ES-I3 (cell line): ENCODE results near the gene ATP11C.

Experiments
- H3K36me3 ChIP-seq: 2 replicates; pipeline ENCODE4 v1.6.1; 2013; ENCODE audit warnings: mild to moderate bottlenecking, low read length, control low read depth, moderate library complexity; ENCODE audit not compliant: insufficient read depth
- H3K4me1 ChIP-seq: 2 replicates; pipeline ENCODE4 v1.6.1; 2013; ENCODE audit warnings: mild to moderate bottlenecking, control low read depth, low read length; ENCODE audit not compliant: insufficient read depth
- H3K9ac ChIP-seq: 2 replicates; pipeline ENCODE4 v1.6.1; 2013; ENCODE audit warnings: low read depth, mild to moderate bottlenecking, low read length, moderate library complexity
- H3K9me3 ChIP-seq: 2 replicates; pipeline ENCODE4 v1.6.1; 2013; ENCODE audit warnings: mild to moderate bottlenecking, low read length, moderate library complexity; ENCODE audit not compliant: control insufficient read depth, insufficient read depth

ATP11C gene

DNA sequence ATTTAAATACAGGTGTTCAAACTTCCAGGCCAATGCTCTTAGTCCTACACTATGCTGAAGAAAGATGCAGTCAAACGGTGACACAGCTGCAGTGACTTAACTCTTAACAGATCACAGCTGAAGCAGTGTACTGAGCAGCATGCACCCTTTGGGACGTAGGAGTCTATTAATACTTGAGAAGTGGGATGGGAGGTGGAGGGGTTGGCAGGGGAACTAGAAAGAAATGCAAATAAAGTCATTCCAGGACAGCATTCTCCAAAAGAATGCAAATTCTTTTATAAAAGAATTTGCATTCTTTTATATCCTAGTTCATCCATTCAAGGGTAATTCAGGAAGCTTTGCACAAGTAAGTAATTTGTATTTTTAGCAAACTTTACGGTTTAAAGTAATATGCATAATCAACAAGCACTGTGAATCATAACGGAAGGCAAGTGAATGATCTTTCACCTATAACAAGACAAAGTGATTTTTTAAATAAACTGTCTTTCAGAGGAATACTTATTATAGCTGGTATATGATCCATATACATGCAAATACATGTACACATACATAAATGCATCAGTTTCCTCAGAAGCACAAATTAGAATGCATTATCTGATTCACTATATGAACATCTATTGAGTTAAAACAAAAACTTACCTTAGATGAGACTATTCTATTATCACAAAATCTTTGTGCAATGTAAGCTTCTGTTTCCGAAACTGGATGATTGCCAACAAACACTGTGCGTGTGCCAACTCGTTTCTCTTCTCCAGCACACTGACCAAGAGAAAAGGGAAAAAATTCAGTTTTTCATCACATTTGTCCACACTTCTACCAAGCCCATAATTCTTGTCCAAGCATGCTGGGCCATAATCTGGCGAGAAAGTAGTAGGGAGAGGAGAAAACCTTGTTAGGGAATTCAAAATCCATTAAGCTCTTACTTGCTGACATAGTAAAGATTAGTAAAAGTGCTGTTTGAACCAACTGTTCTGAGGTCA lies 106.5 kb downstream of the ATP11C start:
- H3K36me3 ChIP-seq, result no peaks in the 10 kb centered on the region
- no peaks in the 10 kb centered on the region for H3K9me3 ChIP-seq
- peaks cover 45% of the 10 kb centered on the region for H3K4me1 ChIP-seq
- H3K9ac ChIP-seq, result no peak overlapping the region

DNA sequence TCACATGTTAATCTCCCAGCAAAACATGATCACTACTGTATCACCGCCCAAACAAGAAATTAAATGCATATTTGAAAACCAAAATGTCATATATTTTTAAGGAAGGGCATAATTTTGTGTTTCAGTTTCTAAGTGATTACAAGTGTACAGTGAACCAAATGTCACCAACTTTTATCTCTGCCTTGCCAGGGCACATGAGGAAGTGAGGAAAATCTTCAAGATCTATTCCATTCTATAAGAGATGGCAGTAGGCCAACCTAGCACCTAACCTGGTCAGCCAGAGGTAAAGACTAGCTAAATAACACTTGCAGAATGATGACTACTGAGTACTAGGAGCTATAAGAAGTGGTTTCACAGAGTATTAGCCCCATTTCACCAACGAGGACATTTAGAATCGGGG lies 107.2 kb downstream of the ATP11C start:
- peaks cover 38% of the 10 kb centered on the region for H3K4me1 ChIP-seq
- H3K9ac ChIP-seq, result no peak overlapping the region
- no peaks in the 10 kb centered on the region for H3K36me3 ChIP-seq
- H3K9me3 ChIP-seq, result no peaks in the 10 kb centered on the region

DNA sequence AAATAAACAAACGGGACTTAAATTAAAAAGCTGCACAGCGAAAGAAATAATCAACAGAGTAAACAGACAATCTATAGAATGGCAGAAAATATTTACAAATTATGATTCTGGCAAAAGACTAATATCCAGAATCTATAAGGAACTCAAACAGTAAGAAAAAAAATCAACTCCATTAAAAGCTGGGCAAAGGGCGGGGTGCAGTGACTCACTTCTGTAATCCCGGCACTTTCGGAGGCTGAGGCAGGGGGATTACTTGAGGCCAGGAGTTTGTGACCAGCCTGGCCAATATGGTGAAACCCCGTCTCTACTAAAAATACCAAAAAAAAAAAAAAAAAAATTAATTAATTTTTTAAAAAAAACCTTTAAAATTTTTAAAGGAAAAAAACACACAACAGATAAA lies 109.0 kb downstream of the ATP11C start:
- Histone ChIP-seq H3K9me3 (no peaks in the 10 kb centered on the region), H3K36me3 (no peaks in the 10 kb centered on the region), H3K9ac (no peak overlapping the region), H3K4me1 (peaks cover 20% of the 10 kb centered on the region)

DNA sequence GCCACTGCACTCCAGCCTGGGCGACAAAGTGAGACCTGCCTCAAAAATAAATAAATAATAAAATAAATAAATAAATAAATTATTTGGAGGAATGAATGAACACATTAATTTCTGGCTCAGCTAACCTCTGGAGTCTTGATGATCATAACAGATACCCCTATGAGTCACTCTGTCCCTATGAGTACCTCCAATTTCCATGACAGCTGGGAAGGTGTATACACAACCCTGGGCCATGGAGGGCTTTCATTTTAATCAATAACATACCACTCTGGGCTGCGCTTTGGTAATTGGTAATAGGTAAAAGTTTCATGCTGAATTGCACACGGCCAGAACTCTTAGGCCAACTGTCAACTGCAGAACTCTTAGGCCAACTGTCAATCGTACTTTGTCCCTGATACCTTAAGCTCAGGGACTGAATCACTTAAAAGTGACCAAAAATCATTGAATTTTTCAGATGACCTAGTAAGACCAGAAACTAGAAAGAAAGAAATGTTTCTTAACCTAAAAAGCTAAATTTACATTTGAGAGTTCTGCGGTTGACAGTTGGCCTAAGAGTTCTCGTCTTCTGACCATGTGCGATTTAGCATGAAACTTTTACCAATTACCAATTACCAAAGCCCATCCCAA lies 112.4 kb downstream of the ATP11C start:
- H3K36me3 ChIP-seq, result 0 out of 2 replicates have a peak, but pooled peaks cover 4% of the 10 kb centered on the region
- peaks cover 10% of the 10 kb centered on the region; the same call in 1 of the 2 replicates for H3K4me1 ChIP-seq
- no peak overlapping the region for H3K9ac ChIP-seq
- H3K9me3 ChIP-seq, result no peaks in the 10 kb centered on the region

DNA sequence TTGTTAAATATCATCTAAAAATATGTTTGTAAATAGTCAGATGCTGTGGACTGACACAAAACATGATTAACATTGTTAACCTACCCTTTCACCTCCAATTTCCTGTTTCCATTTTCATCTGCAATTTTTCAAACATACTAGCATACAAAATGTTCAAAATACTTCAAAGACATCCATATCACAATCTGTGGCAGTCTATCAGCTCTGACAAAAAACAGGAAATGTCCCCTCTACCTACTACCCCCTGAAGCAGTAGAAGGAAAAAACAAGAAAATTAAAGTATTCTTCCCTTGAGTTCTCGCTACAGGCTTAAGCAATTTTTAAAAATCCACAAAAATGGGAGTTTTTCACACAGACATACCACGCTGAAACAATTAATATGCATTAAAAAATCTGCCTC lies 116.6 kb downstream of the ATP11C start:
- Histone ChIP-seq H3K9ac (no peak overlapping the region), H3K36me3 (0 out of 2 replicates have a peak, but pooled peaks cover 4% of the 10 kb centered on the region), H3K9me3 (no peaks in the 10 kb centered on the region), H3K4me1 (0 out of 2 replicates have a peak, but pooled peaks cover 5% of the 10 kb centered on the region)

DNA sequence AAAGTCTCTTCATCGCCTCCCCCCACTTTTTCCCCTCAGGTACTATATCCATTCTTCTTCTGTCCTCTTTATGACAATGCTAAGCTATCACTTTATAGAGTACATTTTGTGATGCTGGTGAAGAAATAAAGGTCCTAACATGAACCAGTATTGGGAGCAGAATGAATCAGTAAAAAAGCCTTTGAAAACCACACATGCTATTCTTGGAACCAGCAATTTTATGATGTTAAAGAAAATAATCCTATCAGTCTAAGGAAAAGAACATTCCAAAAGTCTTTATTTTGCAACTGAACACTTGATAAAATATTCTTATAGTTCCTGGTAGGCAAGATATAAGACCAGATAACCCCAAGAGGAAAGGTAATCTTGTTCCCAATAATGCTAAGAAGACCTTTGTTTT lies 117.1 kb downstream of the ATP11C start:
- H3K9me3 ChIP-seq, result no peaks in the 10 kb centered on the region
- H3K4me1 ChIP-seq, result 0 out of 2 replicates have a peak, but pooled peaks cover 5% of the 10 kb centered on the region
- H3K9ac ChIP-seq, result no peak overlapping the region
- H3K36me3 ChIP-seq, result 0 out of 2 replicates have a peak, but pooled peaks cover 4% of the 10 kb centered on the region

DNA sequence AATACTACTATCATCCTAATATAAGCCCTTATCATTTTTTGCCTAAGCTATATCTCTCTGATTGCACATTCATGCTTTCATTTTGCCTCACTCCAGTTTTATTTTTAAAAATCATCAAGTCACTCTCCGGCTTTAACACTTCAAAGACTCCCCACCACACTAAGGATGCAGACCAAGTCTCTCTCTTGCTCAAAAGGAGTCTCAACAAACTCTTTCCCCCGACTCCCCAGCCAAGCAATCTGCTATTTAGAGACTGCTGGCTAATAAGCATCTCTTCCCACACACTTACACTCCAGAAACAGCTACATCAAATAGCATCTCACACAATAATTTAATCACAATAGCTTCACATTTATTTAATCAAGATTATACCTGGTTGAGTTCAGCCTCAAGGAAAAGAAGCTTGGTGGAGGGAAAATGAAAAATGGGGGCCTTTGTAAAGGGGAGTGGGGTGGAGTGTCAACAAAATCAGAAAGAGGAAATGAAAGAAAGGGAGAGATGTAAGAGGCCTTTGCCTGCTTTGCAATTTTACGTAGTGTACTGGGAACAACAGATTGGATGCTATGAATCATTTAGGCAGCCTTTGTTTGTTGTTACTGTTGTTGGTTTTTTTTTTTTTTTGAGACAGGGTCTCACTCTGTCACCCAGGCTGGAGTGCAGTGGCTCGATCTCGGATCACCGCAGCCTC lies 120.8 kb downstream of the ATP11C start:
- Histone ChIP-seq H3K36me3 (no peaks in the 10 kb centered on the region), H3K9ac (no peak overlapping the region), H3K9me3 (no peaks in the 10 kb centered on the region), H3K4me1 (0 out of 2 replicates have a peak, but pooled peaks cover under 1% of the 10 kb centered on the region)

DNA sequence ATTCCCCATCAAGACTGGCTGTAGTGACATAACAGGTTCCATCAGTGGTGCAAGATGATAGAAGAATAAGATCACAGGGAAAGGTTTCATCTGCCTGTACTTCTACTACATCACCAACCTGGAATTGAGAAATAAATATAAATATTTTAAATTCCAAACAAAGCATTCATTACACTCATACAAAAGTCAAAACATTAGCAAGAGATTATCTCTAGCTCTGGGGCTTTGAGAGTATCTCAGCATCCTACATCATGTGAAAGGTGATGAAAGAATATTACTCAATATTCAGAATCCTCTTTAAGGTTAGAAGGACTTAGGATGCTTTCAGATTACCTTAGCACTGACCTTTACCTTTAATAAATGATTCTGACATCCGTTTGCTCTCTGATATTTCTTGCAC lies 128.4 kb downstream of the ATP11C start:
- Histone ChIP-seq H3K9ac (no peak overlapping the region), H3K9me3 (no peaks in the 10 kb centered on the region), H3K4me1 (no peaks in the 10 kb centered on the region), H3K36me3 (no peaks in the 10 kb centered on the region; the same call in 1 of the 2 replicates)

DNA sequence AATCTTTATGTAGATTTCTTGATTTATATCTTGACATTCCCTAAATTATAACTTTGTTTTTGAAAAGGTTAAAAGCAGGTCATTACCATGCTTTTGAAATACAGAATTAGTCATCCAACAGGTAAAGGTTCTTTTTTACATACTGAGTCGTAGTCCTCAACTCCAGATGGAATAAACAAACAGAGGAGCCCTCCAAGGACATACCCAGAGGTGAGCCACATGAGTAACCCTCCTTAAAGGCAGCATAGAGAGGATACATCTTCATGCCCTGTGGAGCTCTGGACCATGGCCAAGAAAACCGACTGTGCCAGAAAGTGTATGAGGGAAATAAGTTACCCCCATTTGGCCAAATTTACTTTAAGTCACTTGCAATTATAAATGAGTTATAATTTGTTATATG lies 129.6 kb downstream of the ATP11C start:
- H3K4me1 ChIP-seq, result no peaks in the 10 kb centered on the region
- H3K36me3 ChIP-seq, result no peaks in the 10 kb centered on the region; the same call in 1 of the 2 replicates
- no peaks in the 10 kb centered on the region for H3K9me3 ChIP-seq
- H3K9ac ChIP-seq, result no peak overlapping the region

DNA sequence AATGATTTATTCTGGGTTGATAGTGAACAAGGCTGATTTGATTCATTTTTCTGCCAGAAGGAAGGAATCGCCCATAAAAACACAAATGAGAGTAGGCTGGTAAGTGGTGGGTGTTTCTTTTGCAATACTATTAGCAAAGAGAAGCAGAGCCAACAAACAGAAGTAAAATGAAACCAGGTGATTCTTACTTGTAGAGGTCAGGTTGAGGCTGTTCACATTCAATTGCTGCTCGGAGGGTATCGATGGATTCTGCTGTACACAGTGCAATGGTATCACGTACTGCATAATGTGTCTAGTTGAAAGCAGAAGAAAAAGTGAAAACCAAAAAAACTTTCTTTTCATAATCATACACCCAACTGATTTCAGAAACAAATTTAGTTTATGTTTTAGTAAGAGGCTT lies 130.8 kb downstream of the ATP11C start:
- H3K4me1 ChIP-seq, result no peaks in the 10 kb centered on the region
- H3K9me3 ChIP-seq, result no peaks in the 10 kb centered on the region
- no peak overlapping the region for H3K9ac ChIP-seq
- no peaks in the 10 kb centered on the region; the same call in 1 of the 2 replicates for H3K36me3 ChIP-seq

DNA sequence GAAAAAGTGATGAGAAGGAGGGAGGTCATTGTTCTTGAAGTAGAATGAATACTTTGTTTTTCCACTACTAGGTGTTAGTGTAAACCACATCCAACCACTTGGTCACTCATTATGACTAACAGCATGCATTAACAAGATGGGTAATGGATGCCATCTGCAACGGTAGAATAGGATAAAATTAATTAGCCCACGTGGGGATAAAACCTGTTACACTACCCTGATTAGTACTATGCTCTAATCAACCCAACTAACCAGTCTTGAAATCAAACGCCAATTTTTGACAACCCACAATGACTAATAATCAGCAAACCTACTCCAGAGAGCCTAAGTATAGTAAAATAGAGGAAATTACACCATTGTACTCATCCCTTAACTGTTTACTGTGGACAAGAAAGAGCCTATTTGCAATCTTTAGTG lies 131.4 kb downstream of the ATP11C start:
- no peak overlapping the region for H3K9ac ChIP-seq
- no peaks in the 10 kb centered on the region; the same call in 1 of the 2 replicates for H3K36me3 ChIP-seq
- no peaks in the 10 kb centered on the region for H3K4me1 ChIP-seq
- no peaks in the 10 kb centered on the region for H3K9me3 ChIP-seq

DNA sequence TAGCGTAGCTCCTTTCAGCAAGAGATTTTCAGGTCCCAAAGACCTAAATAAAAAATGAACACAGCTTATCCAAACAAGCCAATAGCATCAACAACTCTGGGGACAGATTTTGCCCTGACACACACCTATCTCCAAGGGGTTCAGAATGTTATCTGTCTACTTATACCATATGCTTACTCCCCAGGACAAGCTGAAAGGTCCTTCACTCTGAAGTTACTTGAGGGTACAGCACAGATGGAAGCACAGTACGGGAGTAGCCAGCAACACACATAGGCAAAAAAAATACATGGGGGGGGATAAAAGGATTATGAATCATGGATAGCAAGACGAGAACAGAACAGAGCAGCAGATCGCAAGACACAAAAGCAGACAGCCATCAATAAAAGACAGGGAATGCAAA lies 134.2 kb downstream of the ATP11C start:
- Histone ChIP-seq H3K36me3 (no peaks in the 10 kb centered on the region; the same call in 1 of the 2 replicates), H3K9me3 (no peaks in the 10 kb centered on the region), H3K9ac (no peak overlapping the region), H3K4me1 (no peaks in the 10 kb centered on the region)

DNA sequence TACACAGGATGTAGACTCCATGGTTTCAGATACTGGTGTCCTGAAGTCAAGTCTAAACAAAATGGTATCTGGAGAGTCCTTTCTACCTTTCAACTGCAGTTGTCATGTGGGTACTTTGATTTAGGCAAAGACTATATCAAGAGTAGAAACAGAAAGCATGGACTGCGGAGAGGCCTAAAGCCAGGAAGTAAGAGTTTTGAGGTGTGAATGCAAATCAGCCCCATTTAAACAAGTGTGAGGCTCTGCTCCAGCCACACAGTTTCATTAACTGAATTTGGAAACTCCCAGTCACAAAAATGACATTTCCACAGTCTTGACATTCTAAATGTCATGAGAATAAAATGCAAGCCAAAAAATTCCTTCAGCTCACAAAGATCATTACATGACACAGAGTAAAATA lies 137.7 kb downstream of the ATP11C start:
- no peak overlapping the region for H3K9ac ChIP-seq
- no peaks in the 10 kb centered on the region for H3K36me3 ChIP-seq
- H3K9me3 ChIP-seq, result no peaks in the 10 kb centered on the region
- no peaks in the 10 kb centered on the region for H3K4me1 ChIP-seq

DNA sequence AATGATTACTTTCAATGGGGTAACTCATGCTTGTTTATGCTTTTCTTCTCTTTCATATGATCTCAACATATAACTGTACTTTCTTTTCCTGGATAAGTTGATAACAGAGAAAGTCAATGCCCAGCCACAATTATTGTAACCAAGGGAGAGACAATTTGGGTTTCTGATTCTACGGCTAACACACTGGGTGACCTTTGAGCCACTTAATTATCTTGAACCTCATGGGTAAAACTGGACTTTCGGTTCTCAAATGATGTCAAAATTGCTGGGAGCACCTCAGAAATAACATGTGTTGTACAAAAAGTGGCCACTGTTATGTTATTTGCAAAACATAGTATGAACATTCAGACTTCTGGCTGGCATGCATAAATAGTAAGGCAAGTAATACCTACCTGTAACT lies 145.3 kb downstream of the ATP11C start:
- Histone ChIP-seq H3K9ac (no peak overlapping the region), H3K4me1 (no peaks in the 10 kb centered on the region), H3K36me3 (peaks cover 6% of the 10 kb centered on the region), H3K9me3 (no peaks in the 10 kb centered on the region)
